Neural crest cell (in vitro differentiated cells): Measurements from ENCODE around the gene PLEKHM1. TPM values are rescaled to one million over a fixed set of nuclear protein-coding genes. Genes with fewer than 3 reads are reported as not detected.

Experiments used
- DNase-seq: peaks from one replicate; pipeline ENCODE4 v3.0.0; 2021; ENCODE audit warnings: low read depth, mixed read lengths, low spot score
- H3K27ac Mint-ChIP-seq: one replicate; pipeline ENCODE4 v1.8.0; 2021; ENCODE audit warnings: mild to moderate bottlenecking, mixed read lengths; ENCODE audit not compliant: unreplicated experiment
- H3K27me3 Mint-ChIP-seq: 2 replicates; pipeline ENCODE4 v1.8.0; 2021; ENCODE audit warnings: low read depth, mild to moderate bottlenecking, mixed read lengths
- H3K36me3 Mint-ChIP-seq: 2 replicates; pipeline ENCODE4 v1.8.0; 2021; ENCODE audit warnings: low read depth, mild to moderate bottlenecking, mixed read lengths
- H3K4me1 Mint-ChIP-seq: 2 replicates; pipeline ENCODE4 v1.8.0; 2021; ENCODE audit warnings: mixed read lengths
- H3K4me3 Mint-ChIP-seq: one replicate; pipeline ENCODE4 v1.8.0; 2021; ENCODE audit warnings: mild to moderate bottlenecking, mixed read lengths
- H3K9me3 Mint-ChIP-seq: 2 replicates; pipeline ENCODE4 v1.8.0; 2021; ENCODE audit warnings: mixed read lengths
- total RNA-seq: library from RNA; stranded (reverse); gene quantifications from 2 replicates; pipeline ENCODE4 v1.2.1, GENCODE V29; 2021
- TF ChIP-seq, protein P1 (sequence below): fragments of 200-600 bp; sonication (generic); conservative IDR thresholded peaks from 2 replicates; pipeline ENCODE4 v1.5.0; 2021; ENCODE audit warnings: antibody characterized with exemption, mild to moderate bottlenecking

The PLEKHM1 gene
- total RNA-seq, 1 donor from 2014 or later = 19.5 TPM

DNA sequence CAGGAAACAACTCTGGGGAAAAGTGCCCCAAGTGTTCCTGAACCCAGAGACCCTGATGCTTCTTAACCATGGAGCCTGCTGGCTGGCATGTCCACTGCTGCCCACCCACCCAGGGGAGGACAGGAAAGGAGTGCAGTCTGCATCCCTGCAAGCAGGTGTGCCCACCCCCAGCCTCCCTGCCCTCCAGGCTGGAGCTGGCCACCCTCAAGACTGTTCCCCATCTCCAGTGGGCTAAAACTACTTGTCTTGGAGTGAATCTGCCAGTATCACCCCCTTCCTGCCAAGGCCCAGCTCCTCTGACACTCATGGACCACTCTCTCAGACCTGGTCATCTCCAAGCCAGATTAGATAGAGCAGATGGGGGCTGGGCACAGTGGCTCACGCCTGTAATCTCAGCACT lies 87.6 kb downstream of the PLEKHM1 start:
- no peak overlapping the region for H3K27ac Mint-ChIP-seq
- H3K9me3 Mint-ChIP-seq = no peaks in the 10 kb centered on the region
- H3K4me1 Mint-ChIP-seq = peaks cover 6% of the 10 kb centered on the region
- H3K4me3 Mint-ChIP-seq = no peak overlapping the region
- no peak for DNase-seq
- peaks cover 4% of the 10 kb centered on the region for H3K27me3 Mint-ChIP-seq
- TF ChIP-seq, protein P1, sequence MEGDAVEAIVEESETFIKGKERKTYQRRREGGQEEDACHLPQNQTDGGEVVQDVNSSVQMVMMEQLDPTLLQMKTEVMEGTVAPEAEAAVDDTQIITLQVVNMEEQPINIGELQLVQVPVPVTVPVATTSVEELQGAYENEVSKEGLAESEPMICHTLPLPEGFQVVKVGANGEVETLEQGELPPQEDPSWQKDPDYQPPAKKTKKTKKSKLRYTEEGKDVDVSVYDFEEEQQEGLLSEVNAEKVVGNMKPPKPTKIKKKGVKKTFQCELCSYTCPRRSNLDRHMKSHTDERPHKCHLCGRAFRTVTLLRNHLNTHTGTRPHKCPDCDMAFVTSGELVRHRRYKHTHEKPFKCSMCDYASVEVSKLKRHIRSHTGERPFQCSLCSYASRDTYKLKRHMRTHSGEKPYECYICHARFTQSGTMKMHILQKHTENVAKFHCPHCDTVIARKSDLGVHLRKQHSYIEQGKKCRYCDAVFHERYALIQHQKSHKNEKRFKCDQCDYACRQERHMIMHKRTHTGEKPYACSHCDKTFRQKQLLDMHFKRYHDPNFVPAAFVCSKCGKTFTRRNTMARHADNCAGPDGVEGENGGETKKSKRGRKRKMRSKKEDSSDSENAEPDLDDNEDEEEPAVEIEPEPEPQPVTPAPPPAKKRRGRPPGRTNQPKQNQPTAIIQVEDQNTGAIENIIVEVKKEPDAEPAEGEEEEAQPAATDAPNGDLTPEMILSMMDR = no peak
- no peaks in the 10 kb centered on the region for H3K36me3 Mint-ChIP-seq

DNA sequence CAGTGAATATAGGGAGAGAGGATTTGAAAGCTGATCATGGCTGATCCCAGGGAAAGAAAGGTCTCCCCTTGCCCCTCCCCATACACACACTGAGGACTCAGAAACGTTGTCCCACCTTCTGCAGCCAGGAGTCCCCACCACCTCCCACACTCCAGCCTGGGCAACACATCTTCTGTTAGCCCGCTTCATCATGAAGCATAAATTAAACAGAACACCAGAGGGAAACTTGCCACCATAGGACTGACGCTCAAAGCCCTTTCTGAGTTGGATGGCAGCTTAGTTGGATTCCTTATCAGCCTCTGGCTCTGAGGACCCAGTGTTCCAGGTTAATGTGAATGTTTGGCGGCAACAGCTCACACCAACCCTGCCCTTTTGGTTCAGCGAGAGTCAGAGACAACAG lies 91.7 kb downstream of the PLEKHM1 start:
- H3K4me1 Mint-ChIP-seq = peaks cover 10% of the 10 kb centered on the region
- TF ChIP-seq, protein P1 = no peak
- no peak overlapping the region for H3K4me3 Mint-ChIP-seq
- no peaks in the 10 kb centered on the region for H3K9me3 Mint-ChIP-seq
- DNase-seq = no peak
- H3K36me3 Mint-ChIP-seq = no peaks in the 10 kb centered on the region
- H3K27ac Mint-ChIP-seq = no peak overlapping the region
- no peaks in the 10 kb centered on the region for H3K27me3 Mint-ChIP-seq

DNA sequence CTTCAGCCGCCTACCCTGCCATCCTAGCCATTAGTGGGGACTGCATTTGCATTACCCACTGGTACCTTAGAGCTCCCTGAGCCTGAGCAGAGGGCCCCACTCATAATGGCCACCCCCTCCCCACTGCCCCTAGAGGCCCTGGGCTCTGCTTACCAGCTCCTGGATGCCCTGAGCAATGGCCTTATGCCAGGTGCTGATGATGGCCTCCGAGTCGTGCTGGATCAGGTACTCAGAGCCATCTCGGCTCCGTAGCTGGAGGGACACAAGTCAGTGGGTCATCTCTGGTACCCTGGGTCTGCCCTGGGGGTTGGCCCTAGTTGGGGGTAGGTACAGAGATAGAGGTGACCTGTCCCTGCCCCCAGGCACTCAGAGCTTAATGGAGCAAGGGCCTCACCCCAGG lies 92.7 kb downstream of the PLEKHM1 start:
- H3K4me3 Mint-ChIP-seq = no peak overlapping the region
- TF ChIP-seq, protein P1 = no peak
- no peaks in the 10 kb centered on the region for H3K36me3 Mint-ChIP-seq
- H3K9me3 Mint-ChIP-seq = no peaks in the 10 kb centered on the region
- DNase-seq = no peak
- peaks cover 10% of the 10 kb centered on the region for H3K4me1 Mint-ChIP-seq
- no peak overlapping the region for H3K27ac Mint-ChIP-seq
- H3K27me3 Mint-ChIP-seq = peaks cover 3% of the 10 kb centered on the region

DNA sequence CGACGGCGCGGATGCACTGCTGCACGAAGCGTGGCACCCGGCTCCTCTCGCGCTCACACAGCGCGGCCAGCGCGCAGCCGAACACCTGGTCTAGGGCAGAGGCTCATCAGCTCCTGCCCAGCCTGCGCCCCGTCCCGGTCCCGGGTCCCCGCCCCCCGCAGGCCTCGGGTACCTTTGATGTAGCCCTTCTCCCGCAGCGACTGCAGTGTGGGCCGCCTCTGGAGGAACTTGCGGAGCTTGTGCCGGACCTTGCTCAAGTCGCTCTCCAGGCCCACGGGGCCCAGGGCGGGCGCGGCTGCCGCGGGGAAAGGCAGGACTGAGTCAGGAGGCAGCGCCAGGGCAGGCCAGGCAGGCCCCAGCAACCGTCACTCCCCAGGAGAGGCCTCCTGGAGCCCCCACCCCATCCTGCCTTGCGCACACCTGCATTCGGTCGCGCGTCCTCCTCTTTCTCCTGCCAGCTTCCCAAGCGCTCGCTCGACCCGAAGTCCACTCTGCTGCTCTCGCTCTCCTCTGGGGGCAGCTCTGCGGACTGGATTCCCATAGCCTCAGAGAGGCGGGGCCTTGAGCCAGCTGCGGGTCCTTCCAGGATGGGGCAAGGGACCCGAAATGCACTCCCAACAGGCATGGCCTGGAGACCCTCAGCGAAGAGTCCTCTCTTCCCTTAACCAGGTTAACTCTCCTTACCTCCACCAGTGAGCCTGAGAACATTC lies 93.9 kb downstream of the PLEKHM1 start:
- Mint-ChIP-seq H3K4me1 (peaks cover 10% of the 10 kb centered on the region), H3K9me3 (no peaks in the 10 kb centered on the region), H3K36me3 (no peaks in the 10 kb centered on the region), H3K27me3 (peaks cover 4% of the 10 kb centered on the region), H3K4me3 (no peak overlapping the region), H3K27ac (no peak overlapping the region)
- TF ChIP-seq, protein P1 = no peak
- DNase-seq = no peak

DNA sequence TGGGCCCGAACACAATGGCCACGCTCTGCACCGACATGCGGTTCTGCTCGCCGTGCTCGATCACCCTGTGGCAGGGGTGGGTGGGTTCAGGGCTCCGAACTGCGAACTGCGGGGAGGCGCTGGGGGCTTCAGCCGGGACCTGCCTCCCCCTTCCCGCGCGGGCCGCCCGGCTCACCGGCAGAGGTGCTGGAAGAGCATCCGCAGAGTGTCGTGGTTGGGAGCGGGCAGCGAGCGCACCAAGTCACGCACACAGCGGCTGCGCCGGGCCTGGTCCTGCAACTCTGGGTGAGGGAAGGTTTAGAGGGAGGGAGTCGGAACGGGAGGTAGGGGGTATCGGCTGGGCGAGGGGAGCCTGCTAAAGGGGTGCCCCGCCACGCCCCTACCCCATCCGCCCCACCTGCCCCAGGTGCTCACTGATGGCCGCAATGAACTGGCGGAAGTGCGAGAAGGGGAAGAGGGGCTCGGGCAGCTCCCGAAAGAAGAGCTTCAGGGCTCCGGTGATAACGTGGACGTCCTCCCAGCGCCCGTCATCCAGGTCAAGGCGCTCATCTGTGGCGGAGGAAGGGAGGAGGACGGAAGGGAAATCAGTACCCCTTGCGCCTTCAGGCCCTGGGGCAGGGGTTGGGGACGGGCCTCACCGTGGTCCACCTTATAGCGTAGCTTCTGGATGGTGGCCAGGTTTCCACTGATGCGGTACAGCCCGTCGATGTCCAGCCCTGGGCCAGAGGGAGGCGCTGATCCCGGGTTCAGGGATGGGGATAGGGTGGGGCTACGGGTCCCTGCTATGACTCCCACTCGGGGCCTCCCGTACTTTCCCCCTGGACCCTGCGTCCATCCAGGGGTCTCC lies 94.7 kb downstream of the PLEKHM1 start:
- no peaks in the 10 kb centered on the region for H3K9me3 Mint-ChIP-seq
- peaks cover 9% of the 10 kb centered on the region for H3K27me3 Mint-ChIP-seq
- H3K4me3 Mint-ChIP-seq = no peak overlapping the region
- no peak for DNase-seq
- H3K4me1 Mint-ChIP-seq = peaks cover 10% of the 10 kb centered on the region
- H3K36me3 Mint-ChIP-seq = no peaks in the 10 kb centered on the region
- TF ChIP-seq, protein P1 = no peak
- no peak overlapping the region for H3K27ac Mint-ChIP-seq
